Osteoblast (primary cell): ENCODE results near the gene DOCK10. TPM values are rescaled to one million over a fixed set of nuclear protein-coding genes. Genes with fewer than 3 reads are reported as not detected.

Experiments
- DNase-seq: peaks from one replicate; pipeline ENCODE4 v3.0.0; 2011; ENCODE audit warnings: low spot score, mixed read lengths; ENCODE audit not compliant: insufficient read length; ENCODE audit errors: missing footprints
- H2AFZ ChIP-seq: 2 replicates; pipeline ENCODE4 v1.6.0; 2011; ENCODE audit warnings: mild to moderate bottlenecking, low read length
- H3K27ac ChIP-seq: 2 replicates; pipeline ENCODE4 v1.5.1; 2011; ENCODE audit warnings: mild to moderate bottlenecking, low read depth, low read length, moderate library complexity
- H3K27me3 ChIP-seq: 2 replicates; pipeline ENCODE4 v1.6.0; 2012; ENCODE audit warnings: mild to moderate bottlenecking, control low read depth, inconsistent platforms, low read length, moderate library complexity; ENCODE audit not compliant: insufficient read depth
- H3K36me3 ChIP-seq: 2 replicates; pipeline ENCODE4 v1.5.1; 2011; ENCODE audit warnings: mild to moderate bottlenecking, low read length, control low read depth, moderate library complexity; ENCODE audit not compliant: insufficient read depth
- H3K4me1 ChIP-seq: 2 replicates; pipeline ENCODE4 v1.5.1; 2011; ENCODE audit warnings: mild to moderate bottlenecking, low read length, control low read depth, moderate library complexity; ENCODE audit not compliant: insufficient read depth
- H3K4me2 ChIP-seq: 2 replicates; pipeline ENCODE4 v1.6.0; 2011; ENCODE audit warnings: mild to moderate bottlenecking, low read length; ENCODE audit not compliant: insufficient read depth
- H3K4me3 ChIP-seq: fragments of 200-600 bp; sonication (generic); 3 replicates; pipeline ENCODE4 v1.5.1; 2012; ENCODE audit warnings: mild to moderate bottlenecking, low read length, inconsistent platforms; ENCODE audit not compliant: insufficient read depth
- H3K79me2 ChIP-seq: 2 replicates; pipeline ENCODE4 v1.6.0; 2012; ENCODE audit warnings: mild to moderate bottlenecking, low read length, control low read depth, inconsistent platforms; ENCODE audit not compliant: insufficient read depth
- H3K9me3 ChIP-seq: 2 replicates; pipeline ENCODE4 v1.5.1; 2011; ENCODE audit warnings: low read depth, low read length, control low read depth
- H4K20me1 ChIP-seq: 2 replicates; pipeline ENCODE4 v1.6.0; 2012; ENCODE audit warnings: mild to moderate bottlenecking, low read length, control low read depth; ENCODE audit not compliant: insufficient read depth
- total RNA-seq: library from RNA; depleted of rRNA; stranded (reverse); fragments of >200 nt; gene quantifications from 2 replicates; pipeline ENCODE4 v1.2.3, GENCODE V29; 2012
- TF ChIP-seq, protein P1 (sequence below): IDR thresholded peaks from 2 replicates; pipeline ENCODE4 v1.5.1; 2011; ENCODE audit warnings: mild to moderate bottlenecking, low read depth, low read length, moderate library complexity; ENCODE audit errors: extremely low read depth

DOCK10 gene
- total RNA-seq, 1 donor: 33.3 TPM

- peaks cover 44% of the 10 kb centered on the region for H3K4me1 ChIP-seq
- peak overlapping the region; percentile 81 for H3K27ac ChIP-seq
- H4K20me1 ChIP-seq: no peaks in the 10 kb centered on the region
- H3K79me2 ChIP-seq: peaks cover 97% of the 10 kb centered on the region
- no peaks in the 10 kb centered on the region for H3K9me3 ChIP-seq
- TF ChIP-seq, protein P1, sequence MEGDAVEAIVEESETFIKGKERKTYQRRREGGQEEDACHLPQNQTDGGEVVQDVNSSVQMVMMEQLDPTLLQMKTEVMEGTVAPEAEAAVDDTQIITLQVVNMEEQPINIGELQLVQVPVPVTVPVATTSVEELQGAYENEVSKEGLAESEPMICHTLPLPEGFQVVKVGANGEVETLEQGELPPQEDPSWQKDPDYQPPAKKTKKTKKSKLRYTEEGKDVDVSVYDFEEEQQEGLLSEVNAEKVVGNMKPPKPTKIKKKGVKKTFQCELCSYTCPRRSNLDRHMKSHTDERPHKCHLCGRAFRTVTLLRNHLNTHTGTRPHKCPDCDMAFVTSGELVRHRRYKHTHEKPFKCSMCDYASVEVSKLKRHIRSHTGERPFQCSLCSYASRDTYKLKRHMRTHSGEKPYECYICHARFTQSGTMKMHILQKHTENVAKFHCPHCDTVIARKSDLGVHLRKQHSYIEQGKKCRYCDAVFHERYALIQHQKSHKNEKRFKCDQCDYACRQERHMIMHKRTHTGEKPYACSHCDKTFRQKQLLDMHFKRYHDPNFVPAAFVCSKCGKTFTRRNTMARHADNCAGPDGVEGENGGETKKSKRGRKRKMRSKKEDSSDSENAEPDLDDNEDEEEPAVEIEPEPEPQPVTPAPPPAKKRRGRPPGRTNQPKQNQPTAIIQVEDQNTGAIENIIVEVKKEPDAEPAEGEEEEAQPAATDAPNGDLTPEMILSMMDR: no peak
- peaks cover 3% of the 10 kb centered on the region for H3K36me3 ChIP-seq
- DNase-seq: no peak
- no peak overlapping the region for H2AFZ ChIP-seq
- H3K4me2 ChIP-seq: peak overlapping the region; percentile 35
- H3K4me3 ChIP-seq: no peak overlapping the region
- no peaks in the 10 kb centered on the region for H3K27me3 ChIP-seq
These were observed 16.2 kb downstream of the DOCK10 start for GRCh38 chr2:225025917-225026571.

- Histone ChIP-seq H3K27me3 (no peaks in the 10 kb centered on the region), H3K4me2 (no peak overlapping the region), H2AFZ (no peak overlapping the region), H3K9me3 (no peaks in the 10 kb centered on the region), H3K79me2 (peaks cover 93% of the 10 kb centered on the region), H3K4me1 (peaks cover 52% of the 10 kb centered on the region), H3K27ac (no peak overlapping the region), H3K36me3 (no peaks in the 10 kb centered on the region), H4K20me1 (no peaks in the 10 kb centered on the region), H3K4me3 (no peak overlapping the region)
- DNase-seq: no peak
- TF ChIP-seq, protein P1: no peak
These were observed 20.1 kb downstream of the DOCK10 start for GRCh38 chr2:225022188-225022587.

DNA sequence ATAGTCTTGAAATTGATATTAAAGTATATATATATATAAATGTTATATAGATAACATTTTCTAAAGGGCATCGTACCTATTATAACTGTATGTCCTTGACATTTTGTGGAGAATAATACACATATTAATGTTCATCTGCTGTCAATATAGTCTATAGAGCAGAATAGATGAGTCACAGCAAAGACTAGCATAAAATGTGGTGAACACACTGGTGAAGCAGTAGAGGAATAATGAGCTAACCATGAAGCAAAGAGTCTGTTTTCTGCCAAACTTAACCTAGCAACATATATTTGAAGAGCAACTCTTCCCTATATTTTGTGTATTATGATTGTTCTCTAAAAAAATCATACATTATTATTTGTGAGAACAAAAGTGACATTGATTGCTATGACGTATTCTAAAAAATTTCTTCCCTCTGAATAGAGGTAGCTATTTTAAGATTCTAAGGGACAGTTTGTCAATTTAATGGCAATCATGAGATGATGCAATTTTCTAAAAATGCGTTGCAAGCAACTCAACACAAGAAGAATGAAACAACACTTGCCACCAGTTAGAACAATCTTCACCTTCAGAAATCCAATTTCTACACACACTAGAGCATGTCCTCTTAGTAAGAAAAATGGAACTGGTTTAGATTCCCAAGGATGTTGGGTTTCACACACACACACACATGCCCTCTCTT lies 22.0 kb downstream of the DOCK10 start:
- H3K79me2 ChIP-seq: peaks cover 93% of the 10 kb centered on the region
- TF ChIP-seq, protein P1: no peak
- no peak for DNase-seq
- H3K4me2 ChIP-seq: no peak overlapping the region
- H3K4me1 ChIP-seq: peaks cover 36% of the 10 kb centered on the region
- no peaks in the 10 kb centered on the region for H3K27me3 ChIP-seq
- no peaks in the 10 kb centered on the region for H3K9me3 ChIP-seq
- no peak overlapping the region for H2AFZ ChIP-seq
- peak overlapping the region; percentile 6 for H3K27ac ChIP-seq
- H4K20me1 ChIP-seq: no peaks in the 10 kb centered on the region
- H3K4me3 ChIP-seq: no peak overlapping the region
- no peaks in the 10 kb centered on the region for H3K36me3 ChIP-seq

DNA sequence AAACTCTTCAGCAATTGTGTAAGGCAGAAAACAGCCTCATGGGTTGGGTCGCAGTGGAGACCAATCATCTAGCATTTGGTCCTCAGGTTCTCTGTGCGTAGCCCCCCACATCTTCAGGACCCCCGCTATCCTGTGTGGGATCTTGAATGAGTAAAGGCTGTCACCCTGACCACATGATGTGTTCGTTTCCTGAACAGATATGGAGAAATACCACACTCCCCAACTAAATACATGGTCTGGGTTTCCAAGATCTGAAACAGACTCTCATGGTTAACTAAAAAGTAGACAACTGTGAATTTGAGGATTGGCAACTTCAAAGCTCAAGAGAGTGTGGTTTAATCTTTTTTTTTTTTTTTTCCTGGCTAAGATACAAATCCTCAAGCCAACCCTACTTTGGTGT lies 23.2 kb downstream of the DOCK10 start:
- no peaks in the 10 kb centered on the region for H3K9me3 ChIP-seq
- no peak overlapping the region for H3K4me3 ChIP-seq
- H3K27me3 ChIP-seq: no peaks in the 10 kb centered on the region
- H3K79me2 ChIP-seq: peaks cover 91% of the 10 kb centered on the region
- TF ChIP-seq, protein P1: no peak
- no peak for DNase-seq
- peak overlapping the region; percentile 30 for H2AFZ ChIP-seq
- H3K27ac ChIP-seq: peak overlapping the region; percentile 50
- peaks cover 31% of the 10 kb centered on the region for H3K4me1 ChIP-seq
- H3K4me2 ChIP-seq: no peak overlapping the region
- H3K36me3 ChIP-seq: no peaks in the 10 kb centered on the region
- H4K20me1 ChIP-seq: no peaks in the 10 kb centered on the region
